Fibroblast of lung (primary cell): ENCODE data around the gene MTFR2. TPM values are rescaled to one million over a fixed set of nuclear protein-coding genes. Genes with fewer than 3 reads are reported as not detected.

ENCODE experiments used
- DNase-seq, 2 donors: peaks; one replicate each; pipeline versions ENCODE4 v3.0.0 to v3.0.0-alpha.2; 2010; ENCODE audit warnings: low read depth in 2 of 2
- H2AFZ ChIP-seq: 2 replicates; pipeline ENCODE4 v1.5.1; 2012; ENCODE audit warnings: low read length, control low read depth, inconsistent platforms
- H3K27ac ChIP-seq: 2 replicates; pipeline ENCODE4 v1.5.1; 2011; ENCODE audit warnings: low read length, control low read depth; ENCODE audit not compliant: insufficient read depth
- H3K27me3 ChIP-seq: 2 replicates; pipeline ENCODE4 v1.5.1; 2011; ENCODE audit warnings: mild to moderate bottlenecking, low read length; ENCODE audit not compliant: control insufficient read depth, insufficient read depth
- H3K36me3 ChIP-seq: 2 replicates; pipeline ENCODE4 v1.5.1; 2011; ENCODE audit warnings: low read length; ENCODE audit not compliant: control insufficient read depth, insufficient read depth
- H3K4me1 ChIP-seq: 2 replicates; pipeline ENCODE4 v1.5.1; 2011; ENCODE audit warnings: low read length; ENCODE audit not compliant: control insufficient read depth, insufficient read depth; ENCODE audit errors: extremely low read depth
- H3K4me2 ChIP-seq: 2 replicates; pipeline ENCODE4 v1.5.1; 2011; ENCODE audit warnings: low read length, control low read depth; ENCODE audit not compliant: insufficient read depth; ENCODE audit errors: extremely low read depth
- H3K4me3 ChIP-seq, 4 experiments: fragments of 200-600 bp in 1 of 4; sonication (generic) in 1 of 4; replicated peaks in 1 of 4; 2 replicates each; pipeline ENCODE4 v1.5.1; 2011 to 2016; ENCODE audit warnings: low read length in 4 of 4, low read depth in 3 of 4, mild to moderate bottlenecking in 3 of 4, control low read depth in 2 of 4, inconsistent platforms in 1 of 4, mixed read lengths in 1 of 4; ENCODE audit not compliant: insufficient read depth in 1 of 4; ENCODE audit errors: control extremely low read depth in 1 of 4
- H3K79me2 ChIP-seq: 2 replicates; pipeline ENCODE4 v1.5.1; 2012; ENCODE audit warnings: mild to moderate bottlenecking, low read length, inconsistent platforms; ENCODE audit not compliant: control insufficient read depth, insufficient read depth
- H3K9ac ChIP-seq: 2 replicates; pipeline ENCODE4 v1.5.1; 2011; ENCODE audit warnings: mild to moderate bottlenecking, low read length, control low read depth; ENCODE audit not compliant: insufficient read depth
- H3K9me3 ChIP-seq: 2 replicates; pipeline ENCODE4 v1.5.1; 2012; ENCODE audit warnings: low read depth, low read length; ENCODE audit not compliant: control insufficient read depth, insufficient read depth
- H4K20me1 ChIP-seq: 2 replicates; pipeline ENCODE4 v1.5.1; 2011; ENCODE audit warnings: low read length; ENCODE audit not compliant: control insufficient read depth, insufficient read depth; ENCODE audit errors: extremely low read depth
- CTCF ChIP-seq, 2 donors: IDR thresholded peaks in 1 of 2; conservative IDR thresholded peaks in 1 of 2; 1 replicate in 1 of 2; 2 replicates in 1 of 2; pipeline ENCODE4 v1.5.1; 2011 to 2012; ENCODE audit warnings: low read length in 2 of 2, control low read depth in 1 of 2, inconsistent platforms in 1 of 2, low read depth in 1 of 2, mild to moderate bottlenecking in 1 of 2
- EZH2 ChIP-seq: IDR thresholded peaks from 2 replicates; pipeline ENCODE4 v1.5.1; 2012; ENCODE audit warnings: low read length, control low read depth, mild to moderate bottlenecking; ENCODE audit errors: missing control alignments
- polyA plus RNA-seq, 2 donors: library from polyadenylated mRNA; depleted of rRNA in 1 of 2; stranded (reverse) in 1 of 2; unstranded in 1 of 2; fragments of >200 nt; gene quantifications; 2 replicates each; pipeline ENCODE4 v1.2.1, GENCODE V29; 2011 to 2012; ENCODE audit warnings: missing spikeins in 1 of 2
- total RNA-seq: library from RNA; depleted of rRNA; stranded (reverse); fragments of >200 nt; gene quantifications from 2 replicates; pipeline ENCODE4 v1.2.1, GENCODE V29; 2014

Gene MTFR2
- total and polyA plus RNA-seq, 2 donors (not counting 1 experiment from before 2014, with no cell fraction given) = 0.83 to 3.3 TPM

- TF ChIP-seq CTCF (conservative IDR thresholded peaks at IDR 0.05 in 1 of 2, IDR thresholded peaks at IDR 0.05 in 1 of 2; ENCODE audit: low read depth in 1 of 2, low read length in 2 of 2) = no peak
- no peak for TF ChIP-seq EZH2
Observed at GRCh38 chr6:136208783-136209182, 41.3 kb downstream of the MTFR2 start.

GRCh38 chr6:136201732-136202131, 48.4 kb downstream of the MTFR2 start:
- Histone ChIP-seq H3K4me3 (no peak overlapping the region), H3K9me3 (no peaks in the 10 kb centered on the region), H3K9ac (no peak overlapping the region), H2AFZ (no peak overlapping the region), H3K27me3 (no peaks in the 10 kb centered on the region), H3K4me1 (no peaks in the 10 kb centered on the region), H3K79me2 (no peaks in the 10 kb centered on the region), H4K20me1 (no peaks in the 10 kb centered on the region), H3K27ac (no peak overlapping the region), H3K36me3 (no peaks in the 10 kb centered on the region), H3K4me2 (no peak overlapping the region)
- peak in 1 of 2 donors; percentile 37 for DNase-seq
- TF ChIP-seq EZH2 (no peak), CTCF (conservative IDR thresholded peaks at IDR 0.05 in 1 of 2, IDR thresholded peaks at IDR 0.05 in 1 of 2; ENCODE audit: low read depth in 1 of 2, low read length in 2 of 2) (no peak)

More at GRCh38 chr6:136208783-136209182, 41.3 kb downstream of the MTFR2 start:
- no peaks in the 10 kb centered on the region for H3K9me3 ChIP-seq
- no peak overlapping the region for H3K27ac ChIP-seq
- DNase-seq = no peak
- no peak overlapping the region for H2AFZ ChIP-seq
- H3K9ac ChIP-seq = no peak overlapping the region
- H4K20me1 ChIP-seq = no peaks in the 10 kb centered on the region
- H3K4me1 ChIP-seq = no peaks in the 10 kb centered on the region
- H3K79me2 ChIP-seq = no peaks in the 10 kb centered on the region
- H3K4me2 ChIP-seq = no peak overlapping the region
- no peak overlapping the region for H3K4me3 ChIP-seq
- H3K27me3 ChIP-seq = no peaks in the 10 kb centered on the region
- no peaks in the 10 kb centered on the region for H3K36me3 ChIP-seq

GRCh38 chr6:136192902-136193301, 57.2 kb downstream of the MTFR2 start:
- H2AFZ ChIP-seq = no peak overlapping the region
- H3K36me3 ChIP-seq = peaks cover 6% of the 10 kb centered on the region
- H3K9me3 ChIP-seq = no peaks in the 10 kb centered on the region
- no peaks in the 10 kb centered on the region for H3K4me1 ChIP-seq
- no peak overlapping the region for H3K27ac ChIP-seq
- TF ChIP-seq CTCF (conservative IDR thresholded peaks at IDR 0.05 in 1 of 2, IDR thresholded peaks at IDR 0.05 in 1 of 2; ENCODE audit: low read depth in 1 of 2, low read length in 2 of 2) = no peak
- TF ChIP-seq EZH2 = no peak
- H3K9ac ChIP-seq = no peak overlapping the region
- H3K27me3 ChIP-seq = no peaks in the 10 kb centered on the region
- H3K4me3 ChIP-seq = no peak overlapping the region
- H4K20me1 ChIP-seq = no peaks in the 10 kb centered on the region
- H3K79me2 ChIP-seq = no peaks in the 10 kb centered on the region
- H3K4me2 ChIP-seq = no peak overlapping the region
- DNase-seq = peak in 1 of 2 donors; percentile 50
